ENCODE results near the gene NEGR1.

NEGR1 gene

GRCh38 chr1:71603044-71603776 lies 679.1 kb downstream of the NEGR1 start:
- DNase-seq, result no peak

GRCh38 chr1:71600023-71600422 lies 682.3 kb downstream of the NEGR1 start:
- DNase-seq, result no peak

- DNase-seq, result no peak
Observed at GRCh38 chr1:71599306-71599705, 683.0 kb downstream of the NEGR1 start.

GRCh38 chr1:71593523-71593922 lies 688.8 kb downstream of the NEGR1 start:
- no peak for DNase-seq

GRCh38 chr1:71592646-71593274 lies 689.6 kb downstream of the NEGR1 start:
- no peak for DNase-seq

- DNase-seq, result no peak
Observed at GRCh38 chr1:71589005-71589404, 693.3 kb downstream of the NEGR1 start.

GRCh38 chr1:71587961-71588360 lies 694.4 kb downstream of the NEGR1 start:
- no peak for DNase-seq

GRCh38 chr1:71586030-71586429 lies 696.3 kb downstream of the NEGR1 start:
- DNase-seq, result no peak

GRCh38 chr1:71583756-71584155 lies 698.6 kb downstream of the NEGR1 start:
- no peak for DNase-seq

- DNase-seq, result no peak
Observed at GRCh38 chr1:71582673-71583072, 699.7 kb downstream of the NEGR1 start.

GRCh38 chr1:71577451-71578131 lies 704.7 kb downstream of the NEGR1 start:
- DNase-seq, result no peak

- DNase-seq, result no peak
Observed at GRCh38 chr1:71572038-71572437, 710.3 kb downstream of the NEGR1 start.

- DNase-seq, result no peak
Observed at GRCh38 chr1:71566413-71566812, 715.9 kb downstream of the NEGR1 start.

GRCh38 chr1:71565831-71566230 lies 716.5 kb downstream of the NEGR1 start:
- DNase-seq, result no peak

GRCh38 chr1:71565262-71565661 lies 717.1 kb downstream of the NEGR1 start:
- no peak for DNase-seq

GRCh38 chr1:71562298-71562697 lies 720.0 kb downstream of the NEGR1 start:
- no peak for DNase-seq

- DNase-seq, result no peak
Observed at GRCh38 chr1:71561729-71562128, 720.6 kb downstream of the NEGR1 start.

- no peak for DNase-seq
Observed at GRCh38 chr1:71561206-71561605, 721.1 kb downstream of the NEGR1 start.

GRCh38 chr1:71559880-71560279 lies 722.5 kb downstream of the NEGR1 start:
- DNase-seq, result no peak

- DNase-seq, result no peak
Observed at GRCh38 chr1:71557138-71557537, 725.2 kb downstream of the NEGR1 start.

- no peak for DNase-seq
Observed at GRCh38 chr1:71548398-71548890, 733.9 kb downstream of the NEGR1 start.

- no peak for DNase-seq
Observed at GRCh38 chr1:71542155-71542554, 740.2 kb downstream of the NEGR1 start.

- DNase-seq, result no peak
Observed at GRCh38 chr1:71533950-71534349, 748.4 kb downstream of the NEGR1 start.

- DNase-seq, result no peak
Observed at GRCh38 chr1:71532343-71532742, 750.0 kb downstream of the NEGR1 start.
